CD1c-positive myeloid dendritic cell (primary cell): ENCODE results near the gene CD300LF.

Experiments used
- DNase-seq: peaks from one replicate; pipeline ENCODE4 v3.0.0-alpha.2; 2016; ENCODE audit errors: extremely low spot score

Gene CD300LF

GRCh38 chr17:74712756-74713155 lies at the start of gene CD300LF:
TSS of gene CD300LF (minus strand) at chr17:74712923. CDS start at chr17:74712866, 57 bp downstream.
- peak; percentile 85 for DNase-seq

GRCh38 chr17:74761931-74762330 lies 49.2 kb upstream of the CD300LF start:
- no peak for DNase-seq

- no peak for DNase-seq
These were observed 48.7 kb upstream of the CD300LF start for GRCh38 chr17:74761419-74761818.

- no peak for DNase-seq
These were observed 47.8 kb upstream of the CD300LF start for GRCh38 chr17:74760404-74761105.

GRCh38 chr17:74759941-74760340 lies 47.2 kb upstream of the CD300LF start:
- DNase-seq, result no peak

- no peak for DNase-seq
These were observed 46.6 kb upstream of the CD300LF start for GRCh38 chr17:74759243-74759801.

- DNase-seq, result peak; percentile 34
These were observed 46.1 kb upstream of the CD300LF start for GRCh38 chr17:74758848-74759168.

- DNase-seq, result peak; percentile 14
These were observed 45.5 kb upstream of the CD300LF start for GRCh38 chr17:74757931-74758847.

GRCh38 chr17:74757502-74757901 lies 44.8 kb upstream of the CD300LF start:
- no peak for DNase-seq

- DNase-seq, result no peak
These were observed 44.2 kb upstream of the CD300LF start for GRCh38 chr17:74756891-74757290.

- no peak for DNase-seq
These were observed 42.8 kb upstream of the CD300LF start for GRCh38 chr17:74755533-74755932.

GRCh38 chr17:74754832-74755231 lies 42.1 kb upstream of the CD300LF start:
- DNase-seq, result no peak

GRCh38 chr17:74752822-74753401 lies 40.2 kb upstream of the CD300LF start:
- DNase-seq, result no peak

GRCh38 chr17:74752415-74752814 lies 39.7 kb upstream of the CD300LF start:
- no peak for DNase-seq

- no peak for DNase-seq
These were observed 37.8 kb upstream of the CD300LF start for GRCh38 chr17:74750327-74751069.

- DNase-seq, result no peak
These were observed 37.3 kb upstream of the CD300LF start for GRCh38 chr17:74750039-74750326.

GRCh38 chr17:74749279-74750038 lies 36.7 kb upstream of the CD300LF start:
- no peak for DNase-seq

- peak; percentile 98 for DNase-seq
These were observed 36.0 kb upstream of the CD300LF start, which contains the start of gene NHERF1 for GRCh38 chr17:74748529-74749278. TSS of gene NHERF1 (plus strand) at chr17:74748628. CDS start at chr17:74748847, 219 bp downstream.

GRCh38 chr17:74748279-74748528 lies 35.5 kb upstream of the CD300LF start:
- no peak for DNase-seq

GRCh38 chr17:74746922-74747321 lies 34.2 kb upstream of the CD300LF start:
- peak; percentile 63 for DNase-seq

- no peak for DNase-seq
These were observed 33.7 kb upstream of the CD300LF start for GRCh38 chr17:74746376-74746775.
